Skeletal muscle tissue (tissue), 4 donors: ENCODE measurements around the gene IGSF9B. TPM values are rescaled to one million over a fixed set of nuclear protein-coding genes. Genes with fewer than 3 reads are reported as not detected.

ENCODE experiments used
- H3K27ac ChIP-seq: one replicate; pipeline ENCODE4 v1.7.0; 2013; ENCODE audit warnings: mild to moderate bottlenecking, low read depth, low read length, inconsistent platforms
- H3K27me3 ChIP-seq, 3 donors: one replicate each; pipeline ENCODE4 v1.7.0; 2013; ENCODE audit warnings: low read length in 3 of 3; ENCODE audit not compliant: control insufficient read depth in 3 of 3, insufficient read depth in 3 of 3
- H3K36me3 ChIP-seq, 3 donors: one replicate each; pipeline ENCODE4 v1.7.0; 2013; ENCODE audit warnings: low read length in 3 of 3; ENCODE audit not compliant: control insufficient read depth in 3 of 3, insufficient read depth in 3 of 3
- H3K4me1 ChIP-seq, 3 donors: one replicate each; pipeline ENCODE4 v1.7.0; 2013; ENCODE audit warnings: low read length in 3 of 3, mild to moderate bottlenecking in 3 of 3; ENCODE audit not compliant: control insufficient read depth in 3 of 3, insufficient read depth in 3 of 3
- H3K4me3 ChIP-seq, 3 donors: one replicate each; pipeline ENCODE4 v1.7.0; 2013; ENCODE audit warnings: low read length in 3 of 3
- H3K9ac ChIP-seq, 3 donors: one replicate each; pipeline ENCODE4 v1.7.0; 2013; ENCODE audit warnings: low read length in 3 of 3, mild to moderate bottlenecking in 3 of 3, moderate library complexity in 2 of 3, low read depth in 1 of 3
- H3K9me3 ChIP-seq, 3 donors: one replicate each; pipeline ENCODE4 v1.7.0; 2013; ENCODE audit warnings: low read length in 3 of 3; ENCODE audit not compliant: control insufficient read depth in 3 of 3
- total RNA-seq: library from RNA; depleted of rRNA; stranded (reverse); fragments of >200 nt; gene quantifications from one replicate; pipeline ENCODE4 v1.2.3, GENCODE V29; 2014
- donor health status: Osteomylitis.

IGSF9B gene
- total RNA-seq, 1 donor from 2014 or later: 4.7 TPM

DNA sequence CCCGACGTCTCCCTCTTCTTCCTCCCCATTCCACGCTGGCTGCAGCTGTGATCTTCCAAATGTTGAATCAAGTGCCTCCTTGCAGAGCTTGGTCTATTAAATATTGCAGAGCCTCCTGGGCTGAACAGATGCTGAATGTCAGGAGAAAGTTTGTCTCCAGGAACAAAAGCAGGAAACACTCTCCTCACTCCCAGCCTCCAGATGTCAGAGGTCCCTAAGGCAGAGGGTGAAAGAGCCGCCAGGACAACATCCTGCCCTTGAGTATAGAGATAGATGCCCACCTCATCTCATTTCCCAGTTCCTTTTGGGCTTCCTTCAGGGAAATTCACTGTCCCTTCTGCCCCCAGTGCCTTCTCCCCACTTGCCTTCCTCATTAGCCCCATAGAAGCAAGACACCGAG, 40.8 kb upstream of the IGSF9B start:
- no peaks in the 10 kb centered on the region for H3K27me3 ChIP-seq
- H3K4me3 ChIP-seq: no peak overlapping the region
- H3K27ac ChIP-seq: no peak overlapping the region
- no peak overlapping the region for H3K9ac ChIP-seq
- H3K4me1 ChIP-seq: no peaks in the 10 kb centered on the region
- H3K9me3 ChIP-seq: no peaks in the 10 kb centered on the region
- no peaks in the 10 kb centered on the region for H3K36me3 ChIP-seq

DNA sequence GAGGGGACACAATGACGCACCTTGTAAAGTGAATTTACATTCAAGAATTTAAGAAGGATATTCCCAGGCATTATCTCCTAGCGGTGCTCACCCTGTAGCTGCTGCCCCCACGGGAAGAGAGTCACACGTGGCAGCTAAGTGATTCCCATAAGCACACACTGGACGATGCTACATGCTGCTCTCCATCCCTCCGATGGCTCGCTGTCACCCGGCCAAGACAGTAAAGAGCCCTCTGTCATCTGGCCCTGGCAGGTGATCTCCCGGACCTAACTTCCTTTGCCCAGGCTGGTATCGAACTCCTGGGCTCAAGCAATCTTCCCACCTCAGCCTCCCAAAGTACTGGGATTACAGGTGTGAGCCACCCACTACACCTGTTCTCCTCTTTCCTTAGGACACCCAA, 39.9 kb upstream of the IGSF9B start:
- H3K9ac ChIP-seq: no peak overlapping the region
- no peak overlapping the region for H3K4me3 ChIP-seq
- H3K36me3 ChIP-seq: no peaks in the 10 kb centered on the region
- no peaks in the 10 kb centered on the region for H3K9me3 ChIP-seq
- no peak overlapping the region for H3K27ac ChIP-seq
- no peaks in the 10 kb centered on the region for H3K27me3 ChIP-seq
- H3K4me1 ChIP-seq: no peaks in the 10 kb centered on the region

DNA sequence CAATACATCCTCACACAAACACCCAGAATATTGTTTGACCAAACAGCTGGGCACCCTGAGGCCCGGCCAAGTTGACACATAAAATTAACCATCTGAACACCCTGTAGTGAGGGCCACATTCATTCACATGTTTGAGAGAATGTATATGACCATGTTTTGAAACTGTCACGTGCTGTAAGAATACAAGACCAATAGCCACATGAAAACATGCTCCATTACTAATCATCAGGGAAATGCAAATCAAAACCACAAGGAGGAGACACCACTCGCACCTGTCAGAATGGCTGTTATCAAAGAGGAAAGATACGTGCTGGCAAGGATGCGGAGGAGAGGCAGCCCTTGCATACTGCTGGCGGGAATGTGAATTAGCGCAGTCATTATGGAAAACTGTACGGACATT, 38.3 kb upstream of the IGSF9B start:
- Histone ChIP-seq H3K9me3 (no peaks in the 10 kb centered on the region), H3K4me3 (no peak overlapping the region), H3K27me3 (peaks cover 0 to 5% (median 0%) of the 10 kb centered on the region in 3 donors), H3K36me3 (no peaks in the 10 kb centered on the region), H3K27ac (no peak overlapping the region), H3K4me1 (peaks cover 8% of the 10 kb centered on the region in 3 donors), H3K9ac (no peak overlapping the region)

DNA sequence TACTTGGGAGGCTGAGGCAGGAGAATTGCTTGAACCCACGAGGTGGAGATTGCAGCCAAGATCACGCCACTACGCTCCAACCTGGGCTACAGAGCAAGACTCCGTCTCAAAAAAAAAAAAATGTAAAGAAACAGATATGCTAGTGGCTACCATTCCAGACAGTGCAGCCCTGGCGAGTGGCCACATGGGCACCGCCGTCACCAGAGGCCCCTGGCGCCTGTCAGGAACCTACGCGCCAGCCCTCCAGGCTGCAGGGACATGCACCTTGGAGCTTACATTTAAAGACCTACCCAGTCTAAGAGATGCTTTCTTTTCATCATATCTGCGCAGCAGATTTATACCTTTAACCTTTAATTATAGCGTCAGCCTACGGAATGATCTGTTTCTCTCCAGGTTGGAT, 37.2 kb upstream of the IGSF9B start:
- no peaks in the 10 kb centered on the region for H3K36me3 ChIP-seq
- no peak overlapping the region for H3K4me3 ChIP-seq
- peaks cover 0 to 5% (median 0%) of the 10 kb centered on the region in 3 donors for H3K27me3 ChIP-seq
- no peaks in the 10 kb centered on the region for H3K9me3 ChIP-seq
- peaks cover 17 to 20% (median 19%) of the 10 kb centered on the region in 3 donors for H3K4me1 ChIP-seq
- H3K27ac ChIP-seq: no peak overlapping the region
- H3K9ac ChIP-seq: no peak overlapping the region

DNA sequence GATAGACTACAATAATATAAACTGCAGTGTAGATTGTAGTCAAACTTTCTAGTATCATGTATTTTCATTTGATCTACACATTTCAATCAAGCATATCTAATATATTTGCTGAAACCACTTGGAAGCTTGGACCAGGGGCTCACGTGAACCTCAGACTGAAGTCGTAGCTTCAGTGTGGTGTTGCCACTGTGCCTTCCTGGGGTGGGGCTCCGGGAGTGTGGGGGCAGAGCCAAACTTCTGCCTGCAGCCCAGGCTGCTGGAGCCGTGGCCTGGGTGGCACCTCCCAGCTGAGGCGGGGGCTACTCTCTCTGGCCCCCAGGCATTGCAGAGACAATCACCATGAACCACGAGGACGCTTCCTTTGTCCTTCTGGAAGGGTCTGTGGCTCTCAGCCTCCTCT, 36.3 kb upstream of the IGSF9B start:
- peaks cover 23 to 28% (median 27%) of the 10 kb centered on the region in 3 donors for H3K4me1 ChIP-seq
- no peak overlapping the region for H3K27ac ChIP-seq
- H3K4me3 ChIP-seq: no peak overlapping the region
- no peak overlapping the region for H3K9ac ChIP-seq
- no peaks in the 10 kb centered on the region for H3K9me3 ChIP-seq
- H3K36me3 ChIP-seq: no peaks in the 10 kb centered on the region
- peaks cover 0 to 5% (median 0%) of the 10 kb centered on the region in 3 donors for H3K27me3 ChIP-seq

DNA sequence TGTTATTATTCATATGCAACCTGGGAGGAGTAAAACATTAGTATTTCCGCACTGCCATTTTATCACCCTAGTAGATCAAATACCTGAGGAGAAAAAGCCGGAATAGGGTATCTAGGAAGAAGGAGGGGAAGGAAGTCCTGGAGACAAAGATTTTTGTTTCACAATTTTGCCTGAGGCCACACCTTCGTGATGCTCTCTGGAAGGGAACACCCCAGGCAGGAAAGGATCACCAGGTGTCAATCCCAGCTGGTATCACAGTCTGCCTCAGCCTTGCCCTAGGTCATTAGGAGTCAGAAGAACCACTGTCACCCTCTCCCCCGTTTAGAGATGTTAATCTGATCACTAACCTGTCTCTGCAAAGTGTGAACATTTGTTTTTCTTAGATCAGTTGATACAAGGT, 35.4 kb upstream of the IGSF9B start:
- H3K4me1 ChIP-seq: peaks cover 23 to 30% (median 29%) of the 10 kb centered on the region in 3 donors
- H3K9me3 ChIP-seq: no peaks in the 10 kb centered on the region
- no peaks in the 10 kb centered on the region for H3K36me3 ChIP-seq
- H3K27me3 ChIP-seq: peaks cover 0 to 5% (median 0%) of the 10 kb centered on the region in 3 donors
- no peak overlapping the region for H3K4me3 ChIP-seq
- no peak overlapping the region for H3K9ac ChIP-seq
- no peak overlapping the region for H3K27ac ChIP-seq

DNA sequence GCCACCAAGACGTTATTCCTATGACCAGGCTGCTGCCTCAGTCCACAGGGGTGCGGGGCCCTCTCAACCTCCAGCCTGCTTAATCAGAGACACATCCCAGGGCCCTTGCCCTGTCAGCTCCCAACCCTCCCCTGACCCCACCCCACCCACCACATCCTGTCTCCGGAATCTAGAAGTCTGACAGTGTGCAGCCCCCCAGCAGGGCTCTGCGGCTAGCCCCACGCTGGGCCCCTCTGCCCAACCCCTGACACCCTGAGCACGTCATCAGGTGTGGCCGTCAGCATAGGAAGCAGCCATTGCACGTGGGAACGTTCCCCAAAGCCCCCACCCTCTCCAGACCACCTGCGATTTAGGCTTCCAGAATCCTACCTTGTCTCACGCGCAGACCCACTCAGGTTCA, 34.3 kb upstream of the IGSF9B start:
- Histone ChIP-seq H3K36me3 (no peaks in the 10 kb centered on the region), H3K9me3 (no peaks in the 10 kb centered on the region), H3K4me1 (peaks cover 23 to 30% (median 29%) of the 10 kb centered on the region in 3 donors), H3K9ac (no peak overlapping the region), H3K27me3 (peaks cover 0 to 5% (median 0%) of the 10 kb centered on the region in 3 donors), H3K4me3 (no peak overlapping the region), H3K27ac (no peak overlapping the region)

DNA sequence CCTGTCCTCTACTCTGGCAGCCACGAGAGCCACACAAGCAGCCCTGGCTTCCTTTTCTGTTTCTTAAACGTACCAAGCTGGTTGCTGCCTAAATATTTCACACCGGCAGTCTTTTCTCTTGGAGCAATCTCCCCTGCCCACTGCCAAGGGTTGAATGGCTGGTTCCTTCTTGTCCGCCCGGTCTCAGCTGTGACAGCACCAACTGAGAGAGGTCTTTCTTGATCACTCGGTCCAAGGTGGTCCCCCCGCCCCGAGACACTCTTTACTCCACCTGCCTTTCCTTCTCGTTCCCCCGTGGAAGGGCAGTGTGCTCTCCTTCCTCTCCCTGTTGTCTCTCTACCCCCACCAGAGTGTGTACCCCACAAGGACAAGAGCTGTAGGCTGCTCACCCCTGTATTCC, 33.7 kb upstream of the IGSF9B start:
- peak overlapping the region in 1 of 3 donors; percentile 25 for H3K9ac ChIP-seq
- H3K9me3 ChIP-seq: no peaks in the 10 kb centered on the region
- H3K27ac ChIP-seq: no peak overlapping the region
- H3K27me3 ChIP-seq: peaks cover 0 to 5% (median 0%) of the 10 kb centered on the region in 3 donors
- no peaks in the 10 kb centered on the region for H3K36me3 ChIP-seq
- H3K4me1 ChIP-seq: peaks cover 23 to 30% (median 29%) of the 10 kb centered on the region in 3 donors
- no peak overlapping the region for H3K4me3 ChIP-seq

DNA sequence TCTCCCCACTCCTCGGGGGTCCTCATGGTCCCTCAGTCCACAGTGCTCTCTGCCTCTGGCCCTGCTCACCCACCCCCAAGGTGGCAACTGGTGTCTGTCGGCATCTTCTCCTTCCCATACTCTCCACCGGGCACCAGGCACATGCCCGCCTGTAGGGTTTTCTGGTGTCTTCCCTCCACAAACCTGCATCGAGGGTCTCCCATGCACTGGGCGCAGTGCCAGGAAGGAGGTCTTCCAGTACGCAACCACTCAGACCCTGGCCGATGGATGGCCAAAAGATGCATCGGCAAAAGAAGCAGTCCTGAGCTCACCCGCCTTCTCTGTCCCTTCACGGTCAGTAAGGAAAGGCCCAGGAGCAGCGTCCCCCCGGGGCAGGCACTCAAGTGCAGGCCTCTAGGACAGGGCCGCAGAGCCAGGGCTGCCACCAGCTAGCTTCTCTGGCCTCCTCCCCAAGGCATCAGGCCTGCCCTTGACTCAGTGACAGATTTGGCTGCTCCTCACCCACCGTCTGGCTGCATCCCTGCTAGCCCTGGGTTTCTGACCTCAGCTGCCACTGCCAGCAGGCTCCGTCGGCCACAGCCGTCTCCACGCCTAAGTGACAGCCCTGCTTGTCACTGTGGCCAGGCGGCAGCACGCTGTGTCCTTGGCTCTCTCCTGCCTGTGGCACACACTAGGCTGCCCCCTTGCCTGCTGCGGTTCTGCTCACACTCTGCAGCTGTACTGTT, 32.1 kb upstream of the IGSF9B start:
- Histone ChIP-seq H3K4me1 (peaks cover 23 to 30% (median 29%) of the 10 kb centered on the region in 3 donors), H3K27ac (peak overlapping the region; percentile 60), H3K36me3 (no peaks in the 10 kb centered on the region), H3K27me3 (peaks cover 0 to 5% (median 0%) of the 10 kb centered on the region in 3 donors), H3K9ac (peak overlapping the region in 1 of 3 donors; percentile 54), H3K4me3 (peak overlapping the region in 2 of 3 donors; percentile 25 to 41), H3K9me3 (no peaks in the 10 kb centered on the region)

DNA sequence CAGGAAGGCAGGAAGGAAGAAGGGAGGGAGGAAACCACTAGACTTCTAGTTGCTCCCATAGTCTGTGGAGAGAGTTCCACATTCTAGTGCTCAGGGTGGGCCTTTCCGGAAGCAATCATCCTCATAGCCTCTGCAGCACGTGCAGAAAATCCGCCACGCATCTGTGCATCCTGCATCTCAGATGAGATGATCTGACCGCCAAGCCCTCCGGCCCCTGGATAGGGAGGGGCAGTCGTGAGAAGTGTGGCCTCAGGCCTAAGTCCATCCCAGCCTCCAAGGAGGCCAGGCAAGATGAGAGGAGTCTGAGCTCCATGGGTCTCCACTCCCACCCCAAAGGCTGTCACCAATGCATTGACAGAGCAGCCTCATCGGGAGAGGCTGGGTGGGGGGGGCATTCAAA, 30.4 kb upstream of the IGSF9B start:
- no peak overlapping the region for H3K9ac ChIP-seq
- H3K27ac ChIP-seq: no peak overlapping the region
- peaks cover 0 to 5% (median 0%) of the 10 kb centered on the region in 3 donors for H3K27me3 ChIP-seq
- H3K4me1 ChIP-seq: peaks cover 23 to 30% (median 29%) of the 10 kb centered on the region in 3 donors
- H3K9me3 ChIP-seq: no peaks in the 10 kb centered on the region
- no peak overlapping the region for H3K4me3 ChIP-seq
- no peaks in the 10 kb centered on the region for H3K36me3 ChIP-seq
